AG10803 (cell line): ENCODE data around the gene VTI1B.

Experiments used
- DNase-seq: peaks from one replicate; pipeline ENCODE4 v3.0.0; 2010; ENCODE audit warnings: low read depth
- H3K4me3 ChIP-seq: 2 replicates; pipeline ENCODE4 v1.5.1; 2011; ENCODE audit warnings: mild to moderate bottlenecking, low read length, control low read depth
- TF ChIP-seq, protein P1 (sequence below): conservative IDR thresholded peaks from 2 replicates; pipeline ENCODE4 v1.5.1; 2011; ENCODE audit warnings: mild to moderate bottlenecking, low read length, control low read depth, inconsistent platforms

The VTI1B gene

GRCh38 chr14:67675219-67675582 is 769 bp upstream of the VTI1B start:
- TF ChIP-seq, protein P1, sequence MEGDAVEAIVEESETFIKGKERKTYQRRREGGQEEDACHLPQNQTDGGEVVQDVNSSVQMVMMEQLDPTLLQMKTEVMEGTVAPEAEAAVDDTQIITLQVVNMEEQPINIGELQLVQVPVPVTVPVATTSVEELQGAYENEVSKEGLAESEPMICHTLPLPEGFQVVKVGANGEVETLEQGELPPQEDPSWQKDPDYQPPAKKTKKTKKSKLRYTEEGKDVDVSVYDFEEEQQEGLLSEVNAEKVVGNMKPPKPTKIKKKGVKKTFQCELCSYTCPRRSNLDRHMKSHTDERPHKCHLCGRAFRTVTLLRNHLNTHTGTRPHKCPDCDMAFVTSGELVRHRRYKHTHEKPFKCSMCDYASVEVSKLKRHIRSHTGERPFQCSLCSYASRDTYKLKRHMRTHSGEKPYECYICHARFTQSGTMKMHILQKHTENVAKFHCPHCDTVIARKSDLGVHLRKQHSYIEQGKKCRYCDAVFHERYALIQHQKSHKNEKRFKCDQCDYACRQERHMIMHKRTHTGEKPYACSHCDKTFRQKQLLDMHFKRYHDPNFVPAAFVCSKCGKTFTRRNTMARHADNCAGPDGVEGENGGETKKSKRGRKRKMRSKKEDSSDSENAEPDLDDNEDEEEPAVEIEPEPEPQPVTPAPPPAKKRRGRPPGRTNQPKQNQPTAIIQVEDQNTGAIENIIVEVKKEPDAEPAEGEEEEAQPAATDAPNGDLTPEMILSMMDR, result no peak
- peak overlapping the region; percentile 90 for H3K4me3 ChIP-seq
- DNase-seq, result no peak

GRCh38 chr14:67674139-67674479 is 323 bp downstream of the VTI1B start:
- TF ChIP-seq, protein P1, result peak; percentile 34
- H3K4me3 ChIP-seq, result peak overlapping the region; percentile 90
- DNase-seq, result peak; percentile 52

GRCh38 chr14:67673451-67673850 is 981 bp downstream of the VTI1B start:
- TF ChIP-seq, protein P1, result no peak
- H3K4me3 ChIP-seq, result peak overlapping the region; percentile 90
- DNase-seq, result peak; percentile 21

- H3K4me3 ChIP-seq, result no peak overlapping the region
- no peak for DNase-seq
- TF ChIP-seq, protein P1, result no peak
These were observed 5.9 kb downstream of the VTI1B start for GRCh38 chr14:67668559-67668958.

DNA sequence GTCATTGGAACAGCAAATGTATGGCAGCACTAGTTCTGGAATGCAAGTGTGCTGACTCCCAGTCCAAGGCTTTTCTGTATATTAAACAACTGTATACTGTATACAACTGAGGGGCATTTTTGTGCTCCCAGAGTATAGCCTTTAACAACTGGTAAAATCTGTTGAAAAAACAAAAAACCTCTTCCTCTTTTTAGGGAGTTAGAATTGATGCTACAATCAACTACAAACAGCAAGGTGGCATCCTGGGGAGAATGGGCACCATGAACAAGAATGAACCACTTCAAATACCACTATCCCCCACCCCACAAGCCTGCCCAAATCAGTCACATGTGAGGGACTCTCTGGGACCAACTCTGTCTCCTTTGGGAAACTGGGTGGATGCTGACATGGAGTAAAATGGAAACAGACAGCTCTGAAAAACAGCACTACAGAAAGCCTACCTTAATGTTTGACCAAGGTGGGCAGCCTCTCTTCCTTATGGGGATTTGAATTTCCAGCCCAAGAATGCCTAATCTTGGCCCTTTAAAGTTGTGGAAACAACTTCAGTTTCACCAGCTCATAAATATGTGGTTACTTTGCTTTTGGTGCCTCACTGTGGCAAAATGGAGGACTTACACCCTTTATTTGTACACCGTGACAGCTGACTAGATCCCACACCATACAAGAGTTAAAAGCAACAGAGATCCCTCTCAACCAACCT is 7.5 kb downstream of the VTI1B start:
- peak; percentile 70 for DNase-seq
- no peak overlapping the region for H3K4me3 ChIP-seq
- TF ChIP-seq, protein P1, result peak; percentile 74

DNA sequence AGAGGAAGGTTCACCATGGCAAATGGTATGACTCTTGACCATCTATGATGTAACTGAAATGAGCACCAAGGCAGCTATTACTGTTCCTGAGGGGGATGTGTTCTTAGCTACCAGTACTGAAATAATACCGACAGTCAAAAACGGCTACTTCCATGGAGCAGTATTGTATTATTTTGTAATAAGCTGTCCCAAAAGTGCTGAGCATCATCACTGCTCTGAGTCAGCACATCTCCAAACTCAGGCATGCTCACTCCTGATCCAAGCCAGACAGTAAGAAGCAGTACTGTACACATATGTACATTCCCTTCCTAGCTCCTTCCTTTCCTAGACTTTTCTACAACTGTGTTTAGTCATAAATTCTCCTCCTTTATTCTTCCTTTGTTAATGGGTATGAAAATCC is 8.6 kb downstream of the VTI1B start:
- TF ChIP-seq, protein P1, result no peak
- DNase-seq, result peak; percentile 76
- no peak overlapping the region for H3K4me3 ChIP-seq

GRCh38 chr14:67663633-67664032 is 10.8 kb downstream of the VTI1B start:
- no peak overlapping the region for H3K4me3 ChIP-seq
- no peak for DNase-seq
- TF ChIP-seq, protein P1, result no peak
